Astrocyte (in vitro differentiated cells and primary cell): ENCODE data around the gene SLC25A22. TPM values are rescaled to one million over a fixed set of nuclear protein-coding genes. Genes with fewer than 3 reads are reported as not detected.
A peak's percentile ranks its signal among the peaks of the same experiment; 100 is the strongest.

Experiments
- DNase-seq: peaks from one replicate; pipeline ENCODE4 v3.0.0-alpha.2; 2010; ENCODE audit warnings: low read depth
- FAIRE-seq: peaks from 2 replicates; lab custom pipeline; 2011; peaks lifted over from hg19 to GRCh38; lab: Jason Lieb, UNC
- H2AFZ ChIP-seq: 2 replicates; pipeline ENCODE4 v1.6.0; 2012; ENCODE audit warnings: low read depth, low read length, inconsistent platforms
- H3K27ac ChIP-seq: 2 replicates; pipeline ENCODE4 v1.5.1; 2011; ENCODE audit warnings: low read depth, low read length, inconsistent platforms
- H3K27me3 ChIP-seq: 2 replicates; pipeline ENCODE4 v1.6.0; 2011; ENCODE audit warnings: low read length, inconsistent platforms; ENCODE audit not compliant: insufficient read depth
- H3K36me3 ChIP-seq: 2 replicates; pipeline ENCODE4 v1.5.1; 2011; ENCODE audit warnings: low read length, inconsistent platforms; ENCODE audit not compliant: insufficient read depth
- H3K4me1 ChIP-seq: 2 replicates; pipeline ENCODE4 v1.5.1; 2011; ENCODE audit warnings: low read length, inconsistent platforms; ENCODE audit not compliant: insufficient read depth
- H3K4me2 ChIP-seq: 2 replicates; pipeline ENCODE4 v1.6.0; 2012; ENCODE audit warnings: low read length, inconsistent platforms
- H3K4me3 ChIP-seq: 2 replicates; pipeline ENCODE4 v1.5.1; 2011; ENCODE audit warnings: low read depth, mild to moderate bottlenecking, low read length, inconsistent platforms; ENCODE audit not compliant: insufficient read depth
- H3K79me2 ChIP-seq: 2 replicates; pipeline ENCODE4 v1.6.0; 2012; ENCODE audit warnings: mild to moderate bottlenecking, low read length, inconsistent platforms; ENCODE audit not compliant: insufficient read depth
- H3K9ac ChIP-seq: 2 replicates; pipeline ENCODE4 v1.6.0; 2012; ENCODE audit warnings: mild to moderate bottlenecking, low read length, inconsistent platforms
- H3K9me3 ChIP-seq: 2 replicates; pipeline ENCODE4 v1.5.1; 2012; ENCODE audit warnings: low read depth, mild to moderate bottlenecking, low read length, inconsistent platforms; ENCODE audit not compliant: insufficient read depth
- H4K20me1 ChIP-seq: 2 replicates; pipeline ENCODE4 v1.6.0; 2012; ENCODE audit warnings: low read length, inconsistent platforms; ENCODE audit not compliant: insufficient read depth
- H3K27ac Mint-ChIP-seq: one replicate; pipeline ENCODE4 v1.8.0; 2021; ENCODE audit warnings: mild to moderate bottlenecking, mixed read lengths; ENCODE audit not compliant: unreplicated experiment
- H3K27me3 Mint-ChIP-seq: one replicate; pipeline ENCODE4 v1.8.0; 2021; ENCODE audit warnings: low read depth, mixed read lengths; ENCODE audit not compliant: unreplicated experiment
- H3K36me3 Mint-ChIP-seq: one replicate; pipeline ENCODE4 v1.8.0; 2021; ENCODE audit warnings: low read depth, mixed read lengths; ENCODE audit not compliant: unreplicated experiment
- H3K4me1 Mint-ChIP-seq: one replicate; pipeline ENCODE4 v1.8.0; 2021; ENCODE audit warnings: low read depth, mixed read lengths; ENCODE audit not compliant: unreplicated experiment
- H3K4me3 Mint-ChIP-seq: one replicate; pipeline ENCODE4 v1.8.0; 2021; ENCODE audit warnings: mild to moderate bottlenecking, moderate library complexity, mixed read lengths; ENCODE audit not compliant: unreplicated experiment
- H3K9me3 Mint-ChIP-seq: one replicate; pipeline ENCODE4 v1.8.0; 2021; ENCODE audit warnings: mild to moderate bottlenecking, mixed read lengths; ENCODE audit not compliant: unreplicated experiment
- CTCF ChIP-seq: IDR thresholded peaks from 2 replicates; pipeline ENCODE4 v1.5.1; 2011; ENCODE audit warnings: low read depth, mild to moderate bottlenecking, inconsistent platforms, low read length, moderate library complexity; ENCODE audit not compliant: insufficient read depth
- EZH2 ChIP-seq: IDR thresholded peaks from 2 replicates; pipeline ENCODE4 v1.6.1; 2012; ENCODE audit warnings: mild to moderate bottlenecking, low read length, inconsistent platforms; ENCODE audit not compliant: insufficient read depth
- total RNA-seq: library from RNA; stranded (reverse); gene quantifications from 2 replicates; pipeline ENCODE4 v1.2.1, GENCODE V29; 2021

The SLC25A22 gene
- total RNA-seq, 1 donor from 2014 or later = 21.4 TPM

- FAIRE-seq = no peak
Observed at GRCh38 chr11:776263-776560, 21.9 kb downstream of the SLC25A22 start.

DNA sequence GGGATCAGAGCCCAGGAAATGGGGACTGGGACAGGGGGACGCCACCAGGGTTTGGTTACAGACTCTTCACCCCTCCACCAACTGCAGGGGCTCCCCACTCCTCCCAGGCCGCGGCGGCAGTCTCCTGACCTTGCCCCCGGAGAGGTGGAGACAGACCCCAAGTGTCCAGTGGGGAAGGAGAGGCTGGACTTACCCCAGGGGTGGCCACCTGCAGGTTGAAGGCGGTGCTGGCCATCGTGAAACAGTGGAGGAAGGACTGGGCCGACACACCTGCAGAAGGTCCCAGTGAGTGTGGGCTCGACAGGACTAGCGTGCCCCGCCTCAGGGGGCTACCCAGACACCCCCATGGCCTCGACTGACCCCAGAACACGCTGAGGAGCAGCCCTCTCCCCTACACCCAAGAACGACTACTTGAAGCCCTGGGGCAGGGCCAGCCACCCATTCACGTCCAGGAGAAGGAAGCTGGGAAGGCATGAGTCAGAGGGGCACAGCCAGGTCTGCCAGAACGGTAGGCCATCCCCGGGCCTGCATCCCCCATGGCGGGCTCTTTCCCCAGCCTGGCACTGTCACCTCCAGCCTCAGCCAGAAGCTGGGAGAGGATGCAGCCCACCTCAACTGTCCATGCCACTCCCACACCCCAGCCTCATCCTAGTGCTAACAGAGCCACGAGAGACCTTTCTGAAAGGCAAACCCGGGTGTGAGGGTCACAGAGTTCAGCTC, 23.0 kb downstream of the SLC25A22 start:
- Histone ChIP-seq H3K27me3 (no peaks in the 10 kb centered on the region), H3K27ac (no peak overlapping the region), H3K36me3 (no peaks in the 10 kb centered on the region), H2AFZ (no peak overlapping the region), H3K4me2 (peak overlapping the region; percentile 100), H3K4me3 (no peak overlapping the region), H3K9me3 (no peaks in the 10 kb centered on the region), H4K20me1 (peaks cover 72% of the 10 kb centered on the region), H3K9ac (no peak overlapping the region), H3K79me2 (peaks cover 94% of the 10 kb centered on the region), H3K4me1 (peaks cover 27% of the 10 kb centered on the region)
- no peaks in the 10 kb centered on the region for H3K9me3 Mint-ChIP-seq
- H3K4me3 Mint-ChIP-seq = peak overlapping the region; percentile 93
- H3K27ac Mint-ChIP-seq = no peak overlapping the region
- no peaks in the 10 kb centered on the region for H3K36me3 Mint-ChIP-seq
- TF ChIP-seq CTCF = no peak
- TF ChIP-seq EZH2 = no peak
- H3K27me3 Mint-ChIP-seq = no peaks in the 10 kb centered on the region
- peaks cover 8% of the 10 kb centered on the region for H3K4me1 Mint-ChIP-seq
- FAIRE-seq (no peak), DNase-seq (peak; percentile 37)

More at GRCh38 chr11:776263-776560, 21.9 kb downstream of the SLC25A22 start:
- peaks cover 4% of the 10 kb centered on the region for H3K36me3 Mint-ChIP-seq
- H3K27me3 Mint-ChIP-seq = no peaks in the 10 kb centered on the region
- Histone ChIP-seq H2AFZ (peak overlapping the region; percentile 18), H3K4me2 (peak overlapping the region; percentile 100), H3K4me3 (peak overlapping the region; percentile 83), H3K27me3 (no peaks in the 10 kb centered on the region), H3K9me3 (no peaks in the 10 kb centered on the region), H4K20me1 (peaks cover 68% of the 10 kb centered on the region), H3K27ac (peak overlapping the region; percentile 77), H3K4me1 (peaks cover 27% of the 10 kb centered on the region), H3K9ac (peak overlapping the region; percentile 91), H3K36me3 (no peaks in the 10 kb centered on the region), H3K79me2 (peaks cover 89% of the 10 kb centered on the region)
- H3K4me1 Mint-ChIP-seq = peaks cover 8% of the 10 kb centered on the region
- H3K4me3 Mint-ChIP-seq = peak overlapping the region; percentile 93
- no peak for DNase-seq
- peak overlapping the region; percentile 80 for H3K27ac Mint-ChIP-seq
- H3K9me3 Mint-ChIP-seq = no peaks in the 10 kb centered on the region
- TF ChIP-seq EZH2 (no peak), CTCF (no peak)

DNA sequence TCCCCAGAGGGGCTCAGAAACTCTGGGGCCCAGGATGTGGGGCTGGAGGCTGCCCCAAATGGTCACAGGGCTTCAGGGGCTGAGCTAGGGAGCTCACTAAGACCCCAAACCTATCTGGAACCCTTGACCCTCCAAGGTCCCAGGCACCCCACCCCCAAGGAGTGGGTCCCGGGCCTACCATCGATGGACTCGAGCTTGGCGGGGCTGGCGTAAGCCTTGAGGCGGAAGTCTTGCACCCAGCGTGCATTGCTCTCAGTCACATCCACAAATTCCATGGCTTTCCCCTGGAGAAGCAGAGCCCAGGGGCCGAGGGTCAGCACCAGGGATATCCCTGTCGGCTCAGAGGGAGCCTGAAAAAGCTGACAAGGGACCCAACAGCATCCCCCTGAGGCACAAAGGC, 24.3 kb downstream of the SLC25A22 start:
- Histone ChIP-seq H3K4me1 (peaks cover 27% of the 10 kb centered on the region), H3K4me2 (no peak overlapping the region), H3K27me3 (no peaks in the 10 kb centered on the region), H3K79me2 (peaks cover 84% of the 10 kb centered on the region), H2AFZ (no peak overlapping the region), H3K27ac (no peak overlapping the region), H3K36me3 (no peaks in the 10 kb centered on the region), H4K20me1 (peaks cover 66% of the 10 kb centered on the region), H3K9ac (no peak overlapping the region), H3K4me3 (no peak overlapping the region), H3K9me3 (no peaks in the 10 kb centered on the region)
- Mint-ChIP-seq H3K4me1 (peaks cover 6% of the 10 kb centered on the region), H3K27ac (no peak overlapping the region), H3K4me3 (no peak overlapping the region), H3K9me3 (no peaks in the 10 kb centered on the region), H3K36me3 (no peaks in the 10 kb centered on the region), H3K27me3 (no peaks in the 10 kb centered on the region)
- no peak for DNase-seq
- FAIRE-seq = no peak
- TF ChIP-seq EZH2 (no peak), CTCF (no peak)
